Neutrophil (primary cell): ENCODE results near the gene SYTL3.

ENCODE experiments used
- H3K27ac ChIP-seq: fragments of 200-600 bp; sonication (generic); 2 replicates; pipeline ENCODE4 v1.5.1; 2016; ENCODE audit warnings: mild to moderate bottlenecking, moderate library complexity
- H3K27me3 ChIP-seq: fragments of 200-600 bp; sonication (generic); 2 replicates; pipeline ENCODE4 v1.6.0; 2016; ENCODE audit warnings: mild to moderate bottlenecking
- H3K36me3 ChIP-seq: fragments of 200-600 bp; sonication (generic); 2 replicates; pipeline ENCODE4 v1.5.1; 2017
- H3K4me1 ChIP-seq, 2 experiments: fragments of 200-600 bp in 1 of 2; sonication (generic) in 1 of 2; 1 replicate in 1 of 2; 2 replicates in 1 of 2; pipeline versions ENCODE4 v1.5.1 to v1.6.1; 2013 to 2016; ENCODE audit warnings: low read depth in 1 of 2, low read length in 1 of 2, mild to moderate bottlenecking in 1 of 2, moderate library complexity in 1 of 2; ENCODE audit not compliant: control insufficient read depth in 1 of 2, insufficient read depth in 1 of 2
- H3K4me3 ChIP-seq, 2 experiments: fragments of 200-600 bp in 1 of 2; sonication (generic) in 1 of 2; 1 replicate in 1 of 2; 2 replicates in 1 of 2; pipeline ENCODE4 v1.5.1; 2013 to 2016; ENCODE audit warnings: low read depth in 1 of 2, low read length in 1 of 2, mild to moderate bottlenecking in 1 of 2, moderate library complexity in 1 of 2
- H3K9me3 ChIP-seq: fragments of 200-600 bp; sonication (generic); 2 replicates; pipeline ENCODE4 v1.5.1; 2016
- CTCF ChIP-seq: fragments of 200-600 bp; sonication (generic); IDR thresholded peaks from 2 replicates; pipeline ENCODE4 v1.5.1; 2016; ENCODE audit warnings: antibody characterized with exemption

Gene SYTL3

GRCh38 chr6:158621694-158622544 is 27.9 kb upstream of the SYTL3 start:
- Histone ChIP-seq H3K4me3 (no peak overlapping the region), H3K36me3 (peaks cover 48% of the 10 kb centered on the region), H3K4me1 (no peaks in the 10 kb centered on the region), H3K9me3 (no peaks in the 10 kb centered on the region), H3K27me3 (no peaks in the 10 kb centered on the region), H3K27ac (no peak overlapping the region)
- no peak for TF ChIP-seq CTCF

- peaks cover 56% of the 10 kb centered on the region for H3K36me3 ChIP-seq
- no peak overlapping the region for H3K4me3 ChIP-seq
- no peak for TF ChIP-seq CTCF
- H3K4me1 ChIP-seq, result no peaks in the 10 kb centered on the region
- H3K27me3 ChIP-seq, result no peaks in the 10 kb centered on the region
- H3K9me3 ChIP-seq, result no peaks in the 10 kb centered on the region
- no peak overlapping the region for H3K27ac ChIP-seq
Measured at GRCh38 chr6:158622545-158623190, 27.2 kb upstream of the SYTL3 start.

- no peak overlapping the region for H3K4me3 ChIP-seq
Measured at GRCh38 chr6:158624684-158625682, 24.9 kb upstream of the SYTL3 start.

GRCh38 chr6:158625881-158626305 is 24.0 kb upstream of the SYTL3 start:
- Histone ChIP-seq H3K4me1 (no peaks in the 10 kb centered on the region), H3K4me3 (no peak overlapping the region), H3K27me3 (no peaks in the 10 kb centered on the region), H3K27ac (no peak overlapping the region), H3K9me3 (no peaks in the 10 kb centered on the region), H3K36me3 (peaks cover 76% of the 10 kb centered on the region)
- TF ChIP-seq CTCF, result no peak

More at GRCh38 chr6:158624684-158625682, 24.9 kb upstream of the SYTL3 start:
- Histone ChIP-seq H3K36me3 (peaks cover 76% of the 10 kb centered on the region), H3K4me1 (no peaks in the 10 kb centered on the region), H3K27me3 (no peaks in the 10 kb centered on the region), H3K27ac (no peak overlapping the region), H3K9me3 (no peaks in the 10 kb centered on the region)
- TF ChIP-seq CTCF, result no peak
